Measurements from ENCODE around the gene COLGALT1.

DNA sequence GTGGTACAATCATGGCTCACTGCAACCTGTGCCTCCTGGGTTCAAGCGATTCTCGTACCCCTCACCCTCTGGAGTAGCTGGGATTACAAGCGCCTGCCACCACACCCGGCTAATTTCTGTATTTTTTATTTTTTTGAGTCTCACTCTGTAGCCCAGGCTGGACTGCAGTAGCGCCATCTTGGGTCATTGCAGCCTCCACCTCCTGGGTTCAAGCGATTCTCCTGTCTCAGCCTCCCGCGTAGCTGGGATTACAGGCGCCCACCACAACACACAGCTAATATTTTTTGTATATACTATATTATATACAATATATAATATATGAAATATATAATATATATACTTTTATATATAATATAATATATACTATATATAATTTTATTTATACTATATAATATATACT, 52.5 kb downstream of the COLGALT1 start:
- TF ChIP-seq POLR2A (IDR thresholded peaks at IDR 0.05; ENCODE audit: low read depth) = no peak
- TF ChIP-seq, protein P1, sequence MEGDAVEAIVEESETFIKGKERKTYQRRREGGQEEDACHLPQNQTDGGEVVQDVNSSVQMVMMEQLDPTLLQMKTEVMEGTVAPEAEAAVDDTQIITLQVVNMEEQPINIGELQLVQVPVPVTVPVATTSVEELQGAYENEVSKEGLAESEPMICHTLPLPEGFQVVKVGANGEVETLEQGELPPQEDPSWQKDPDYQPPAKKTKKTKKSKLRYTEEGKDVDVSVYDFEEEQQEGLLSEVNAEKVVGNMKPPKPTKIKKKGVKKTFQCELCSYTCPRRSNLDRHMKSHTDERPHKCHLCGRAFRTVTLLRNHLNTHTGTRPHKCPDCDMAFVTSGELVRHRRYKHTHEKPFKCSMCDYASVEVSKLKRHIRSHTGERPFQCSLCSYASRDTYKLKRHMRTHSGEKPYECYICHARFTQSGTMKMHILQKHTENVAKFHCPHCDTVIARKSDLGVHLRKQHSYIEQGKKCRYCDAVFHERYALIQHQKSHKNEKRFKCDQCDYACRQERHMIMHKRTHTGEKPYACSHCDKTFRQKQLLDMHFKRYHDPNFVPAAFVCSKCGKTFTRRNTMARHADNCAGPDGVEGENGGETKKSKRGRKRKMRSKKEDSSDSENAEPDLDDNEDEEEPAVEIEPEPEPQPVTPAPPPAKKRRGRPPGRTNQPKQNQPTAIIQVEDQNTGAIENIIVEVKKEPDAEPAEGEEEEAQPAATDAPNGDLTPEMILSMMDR (IDR thresholded peaks at IDR 0.05) = no peak
- TF ChIP-seq EP300 (IDR thresholded peaks at IDR 0.05) = no peak
- TF ChIP-seq POLR2AphosphoS5 (IDR thresholded peaks at IDR 0.05) = no peak

All from esophagus muscularis mucosa (tissue), 4 donors.